DMS79 treated with DMSO at 0.1 percent for 48 hours (cell line): ENCODE results near the gene P2RY8.

Experiments used
- DNase-seq: peaks from one replicate; lab custom pipeline; 2025; lab: John Stamatoyannopoulos, UW

The P2RY8 gene

DNA sequence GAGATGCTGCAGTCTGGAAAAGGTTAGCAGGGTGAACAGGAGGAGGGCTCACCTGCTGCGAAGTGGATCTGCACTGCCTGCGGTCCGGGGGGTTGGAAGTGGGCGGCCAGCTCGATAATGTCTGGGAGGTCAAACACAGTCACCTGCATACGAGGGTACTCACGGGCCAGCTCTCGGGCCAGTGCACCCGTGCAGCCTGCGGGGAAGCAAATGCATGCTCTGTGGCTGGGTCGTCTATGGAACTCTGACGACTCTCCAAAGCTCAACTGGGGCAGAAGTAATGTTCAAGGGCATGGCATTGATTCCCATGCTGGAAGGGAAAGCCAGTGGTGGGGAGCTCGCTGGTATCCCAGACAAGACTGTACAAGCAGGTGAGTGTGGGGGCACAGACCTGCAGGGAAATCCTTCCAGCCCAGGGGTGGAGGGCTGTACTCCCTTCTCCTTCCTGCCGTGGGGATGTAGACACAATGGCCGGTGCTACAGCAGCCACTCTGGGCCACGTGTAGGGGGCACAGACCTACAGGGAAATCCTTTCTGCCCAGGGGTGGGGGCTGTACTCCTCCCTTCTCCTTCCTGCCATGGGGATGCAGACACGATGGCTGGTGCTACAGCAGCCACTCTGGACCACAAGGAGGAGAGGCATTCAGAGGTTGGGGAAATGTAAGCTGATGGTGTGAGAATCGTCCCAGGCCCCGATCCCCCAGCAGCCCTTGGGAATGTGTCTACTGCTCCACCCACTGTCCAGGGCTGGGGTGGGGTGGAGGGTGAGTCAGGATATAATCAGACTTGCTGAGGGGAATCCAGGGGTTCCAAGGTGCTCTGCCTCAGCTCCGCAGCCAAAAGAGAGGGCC is 118.8 kb downstream of the P2RY8 start:
- no peak for DNase-seq

DNA sequence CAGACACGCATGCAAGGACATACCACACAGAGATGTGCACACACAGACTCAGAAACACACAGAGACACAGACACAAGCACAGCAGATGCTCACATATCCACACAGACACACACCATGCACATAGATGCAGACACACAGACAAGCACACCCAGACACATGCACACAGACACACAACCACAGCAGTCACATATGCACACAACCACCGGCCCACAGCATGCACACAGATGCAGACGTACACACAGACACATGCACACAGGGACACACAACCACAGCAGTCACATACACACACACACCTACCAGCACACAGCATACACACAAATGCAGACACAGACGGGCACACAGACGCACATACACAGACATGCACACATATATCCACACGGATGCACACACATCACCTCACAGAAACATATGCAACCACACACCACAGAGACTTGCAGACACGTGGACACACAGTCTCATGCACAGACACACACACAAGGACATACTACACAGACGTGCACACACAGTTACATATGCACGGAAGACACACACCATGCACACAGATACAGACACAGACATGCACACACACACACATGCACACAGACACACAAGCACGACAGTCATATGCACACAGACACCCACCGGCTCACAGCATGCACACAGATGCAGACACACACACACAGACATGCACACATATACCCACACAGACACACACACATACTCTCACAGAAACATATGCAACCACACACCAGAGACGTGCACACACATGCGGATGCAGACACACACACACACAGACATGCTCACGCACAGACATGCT is 119.8 kb downstream of the P2RY8 start:
- DNase-seq, result no peak

DNA sequence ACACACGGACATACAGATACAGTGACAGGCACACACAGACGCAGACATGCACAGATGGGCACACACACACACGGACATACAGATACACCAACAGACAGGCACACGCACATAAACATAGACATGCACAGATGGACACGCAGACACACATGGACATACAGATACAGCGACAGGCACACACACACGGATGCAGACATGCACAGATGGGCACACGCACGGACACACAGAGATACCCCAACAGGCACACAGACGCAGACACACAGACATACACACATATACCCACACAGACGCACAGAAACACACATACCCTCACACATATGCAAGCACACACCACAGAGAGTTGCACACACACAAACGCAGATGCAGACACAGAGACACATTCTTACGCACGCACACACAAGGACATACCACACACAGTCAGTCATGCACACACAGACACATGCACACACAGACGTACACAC is 120.6 kb downstream of the P2RY8 start:
- no peak for DNase-seq
